SK-N-MC (cell line): ENCODE measurements around the gene SUN2.
"Not testable (repeated sequence)": the region's sequence is repeated elsewhere in the genome, so short reads cannot be mapped to it uniquely, and the experiment has no call there.

Experiments
- DNase-seq: peaks from one replicate; pipeline ENCODE4 v3.0.0-alpha.2; 2011; ENCODE audit warnings: low read depth, low spot score
- H3K27ac ChIP-seq: fragments of 200-600 bp; sonication (generic); 2 replicates; pipeline ENCODE4 v1.5.1; 2016; ENCODE audit warnings: mixed run types
- H3K36me3 ChIP-seq: fragments of 200-600 bp; sonication (generic); 2 replicates; pipeline ENCODE4 v1.6.1; 2017; ENCODE audit warnings: antibody characterized with exemption, low read length, mixed read lengths; ENCODE audit not compliant: insufficient read depth
- H3K4me3 ChIP-seq: fragments of 200-600 bp; sonication (generic); 2 replicates; pipeline ENCODE4 v1.5.1; 2016
- H3K9ac ChIP-seq: fragments of 200-600 bp; sonication (generic); 2 replicates; pipeline ENCODE4 v1.8.0; 2017; ENCODE audit warnings: mixed run types, mixed read lengths; ENCODE audit not compliant: insufficient read length
- H3K9me3 ChIP-seq: fragments of 200-600 bp; sonication (generic); 2 replicates; pipeline ENCODE4 v1.6.1; 2017; ENCODE audit warnings: low read depth, mild to moderate bottlenecking, antibody characterized with exemption, low read length, moderate library complexity, mixed read lengths
- EZH2 ChIP-seq: fragments of 200-600 bp; sonication (generic); IDR thresholded peaks from one replicate; pipeline ENCODE4 v1.6.1; 2017; ENCODE audit warnings: antibody characterized with exemption
- FOXP2 ChIP-seq: optimal IDR thresholded peaks from 2 replicates; pipeline ENCODE3; 2011; ENCODE audit warnings: mild to moderate bottlenecking, moderate library complexity; ENCODE audit not compliant: insufficient read depth; ENCODE audit errors: extremely low read length, control extremely low read depth
- POLR2AphosphoS5 ChIP-seq: IDR thresholded peaks from 2 replicates; pipeline ENCODE4 v1.6.1; 2012; ENCODE audit warnings: mild to moderate bottlenecking, low read depth, low read length, borderline replicate concordance

SUN2 gene

GRCh38 chr22:38755911-38756532 is at the start of gene SUN2:
TSS of gene SUN2 (minus strand) at chr22:38755998. CDS start at chr22:38752628, 3,370 bp downstream.
- Histone ChIP-seq H3K36me3 (peaks cover 14% of the 10 kb centered on the region; the same call in 1 of the 2 replicates), H3K4me3 (peak within 1 kb of the TSS; percentile 86), H3K9me3 (no peaks in the 10 kb centered on the region), H3K9ac (peak within 1 kb of the TSS; percentile 86), H3K27ac (0 out of 2 replicates have a peak within 1 kb of the TSS, but pooled peaks have one; percentile 10)
- TF ChIP-seq POLR2AphosphoS5 = peak; percentile 57
- no peak for TF ChIP-seq EZH2
- no peak for DNase-seq

DNA sequence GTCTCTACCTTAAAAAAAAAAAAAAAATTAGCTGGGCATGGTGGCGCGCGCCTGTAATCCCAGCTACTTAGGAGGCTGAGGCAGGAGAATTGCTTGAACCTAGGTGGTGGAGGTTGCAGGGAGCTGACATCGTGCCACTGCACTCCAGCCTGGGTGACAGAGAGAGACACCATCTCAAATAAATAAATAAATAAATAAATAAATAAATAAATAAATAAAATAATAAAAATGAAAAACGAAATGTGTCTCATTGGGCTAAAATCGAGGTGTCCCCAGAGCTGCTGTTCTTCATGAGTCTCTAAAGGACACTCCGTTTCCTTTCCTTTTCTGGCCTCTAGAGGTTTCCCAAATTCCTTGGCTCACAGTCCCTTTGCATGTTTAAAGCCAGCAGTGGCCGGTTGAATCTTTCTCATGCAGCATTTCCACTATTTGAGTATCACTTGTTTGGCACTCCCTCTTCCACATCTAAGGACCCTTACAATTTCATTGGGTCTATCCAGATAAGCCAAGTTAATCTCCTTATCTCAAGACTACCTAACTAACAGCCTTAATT is 49.3 kb upstream of the SUN2 start:
- not testable (repeated sequence) for H3K36me3 ChIP-seq, H3K4me3 ChIP-seq, H3K9ac ChIP-seq, DNase-seq, H3K9me3 ChIP-seq
- 0 out of 2 replicates have a peak overlapping the region, but pooled peaks have one; percentile 10 for H3K27ac ChIP-seq

DNA sequence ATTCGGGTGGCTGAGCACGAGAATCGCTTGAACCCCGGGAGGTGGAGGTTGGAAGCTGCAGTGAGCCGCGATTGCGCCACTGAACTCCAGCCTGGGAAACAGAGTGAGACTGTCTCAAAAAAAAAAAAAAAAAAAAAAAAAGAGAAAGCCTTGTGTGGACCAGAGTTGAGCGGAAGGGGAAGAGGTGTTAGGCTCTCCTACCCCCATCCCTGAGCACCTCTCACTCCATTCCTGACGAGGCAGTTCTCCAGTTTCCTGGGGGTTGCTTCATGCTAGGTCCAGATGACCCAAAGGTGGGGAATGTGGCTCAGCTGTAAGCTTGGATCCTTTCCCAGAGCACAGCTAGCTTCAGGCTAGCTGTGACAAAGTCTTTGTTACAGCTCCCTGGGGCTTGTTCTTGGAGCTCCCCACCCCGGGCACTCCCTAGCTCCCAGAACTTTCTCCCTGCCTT is 46.9 kb upstream of the SUN2 start:
- peak; percentile 48; the same call in 1 of the 2 replicates for TF ChIP-seq POLR2AphosphoS5
- TF ChIP-seq FOXP2 = peak; percentile 73
- TF ChIP-seq EZH2 = no peak
- peak; percentile 99 for DNase-seq
- Histone ChIP-seq H3K9me3 (no peaks in the 10 kb centered on the region), H3K9ac (no peak overlapping the region), H3K4me3 (peak overlapping the region; percentile 19), H3K36me3 (no peaks in the 10 kb centered on the region), H3K27ac (peak overlapping the region; percentile 96)

DNA sequence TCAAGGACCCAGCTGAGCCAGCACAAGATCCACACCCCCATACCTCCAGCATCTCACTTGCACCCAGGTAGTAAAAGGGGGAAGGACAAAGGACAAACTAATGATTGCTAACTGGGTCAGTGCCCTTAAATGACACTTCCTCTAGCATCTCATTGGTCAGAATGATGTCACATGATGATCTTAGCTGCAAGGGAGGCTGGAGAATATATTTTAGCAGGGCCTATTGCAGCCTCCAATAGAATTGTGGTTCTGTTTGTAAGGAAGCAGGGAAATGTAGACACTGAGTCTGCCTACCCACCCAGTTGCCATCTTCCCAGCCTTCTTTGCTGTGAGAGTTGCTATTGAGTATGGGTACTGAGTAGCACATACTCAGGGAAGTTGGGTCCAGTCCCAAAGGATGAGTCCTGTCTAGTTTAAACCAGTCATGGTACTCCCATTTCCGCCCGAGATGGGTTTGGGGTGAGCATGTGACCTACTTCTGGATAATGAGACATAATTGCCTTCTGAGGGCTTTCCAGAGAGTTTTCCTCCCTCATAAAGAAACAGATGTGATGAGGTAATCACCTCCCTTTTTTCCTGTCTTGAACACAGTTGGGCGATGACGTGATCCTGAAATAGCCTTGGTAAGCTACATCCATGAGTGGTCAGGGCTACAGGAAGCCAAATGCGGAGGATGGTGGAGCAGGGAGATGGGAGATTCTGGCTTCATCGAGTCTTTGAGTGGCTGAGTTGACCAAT is 43.6 kb upstream of the SUN2 start:
- no peak for DNase-seq
- no peak for TF ChIP-seq EZH2
- TF ChIP-seq POLR2AphosphoS5 = no peak
- no peak for TF ChIP-seq FOXP2
- H3K27ac ChIP-seq = peak overlapping the region; percentile 96; the same call in 1 of the 2 replicates

GRCh38 chr22:38798496-38798895 is 42.7 kb upstream of the SUN2 start:
- Histone ChIP-seq H3K27ac (no peak overlapping the region), H3K9ac (no peak overlapping the region), H3K9me3 (no peaks in the 10 kb centered on the region), H3K36me3 (no peaks in the 10 kb centered on the region), H3K4me3 (no peak overlapping the region)
- TF ChIP-seq POLR2AphosphoS5 (no peak), EZH2 (no peak), FOXP2 (no peak)
- DNase-seq = no peak

More for the DNA sequence above, 43.6 kb upstream of the SUN2 start:
- H3K9me3 ChIP-seq = no peaks in the 10 kb centered on the region
- no peak overlapping the region for H3K9ac ChIP-seq
- H3K36me3 ChIP-seq = no peaks in the 10 kb centered on the region
- H3K4me3 ChIP-seq = no peak overlapping the region

DNA sequence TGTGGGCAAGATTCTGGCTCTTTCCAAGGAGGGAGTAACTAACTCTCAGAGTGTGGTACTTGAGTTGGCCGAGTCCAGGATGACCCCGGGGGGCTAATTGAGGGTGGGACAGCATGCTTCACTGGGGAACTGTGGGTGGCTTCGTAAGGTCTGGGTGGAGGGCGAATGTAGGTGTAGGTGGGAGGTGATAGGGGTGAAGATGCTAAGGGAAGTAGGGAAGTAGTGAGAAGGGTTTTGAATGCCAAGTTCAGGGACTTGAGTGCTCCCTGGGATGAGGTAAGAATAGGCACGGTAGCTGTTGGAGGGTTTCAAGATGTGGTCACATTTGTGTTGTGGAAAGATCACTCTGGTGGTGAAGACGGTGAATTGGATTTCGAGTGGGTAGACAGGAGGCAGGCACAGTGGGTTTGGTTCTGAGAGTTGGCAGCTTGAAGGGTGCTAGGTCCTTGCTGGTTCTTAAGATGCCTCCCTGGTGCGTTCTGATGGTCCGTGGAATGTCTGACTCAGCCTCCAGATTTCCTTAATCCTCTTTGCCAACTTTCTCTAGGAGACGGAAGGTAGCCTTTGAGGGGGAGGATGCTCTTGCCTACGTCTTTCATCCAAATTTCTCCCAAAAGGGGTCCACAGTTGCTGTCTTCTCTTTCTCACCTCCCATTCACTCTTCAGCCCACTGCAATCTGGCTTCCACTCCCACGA is 40.6 kb upstream of the SUN2 start:
- TF ChIP-seq EZH2 (no peak), POLR2AphosphoS5 (no peak), FOXP2 (no peak)
- Histone ChIP-seq H3K9me3 (no peaks in the 10 kb centered on the region), H3K36me3 (no peaks in the 10 kb centered on the region), H3K9ac (no peak overlapping the region), H3K27ac (no peak overlapping the region), H3K4me3 (no peak overlapping the region)
- DNase-seq = no peak

DNA sequence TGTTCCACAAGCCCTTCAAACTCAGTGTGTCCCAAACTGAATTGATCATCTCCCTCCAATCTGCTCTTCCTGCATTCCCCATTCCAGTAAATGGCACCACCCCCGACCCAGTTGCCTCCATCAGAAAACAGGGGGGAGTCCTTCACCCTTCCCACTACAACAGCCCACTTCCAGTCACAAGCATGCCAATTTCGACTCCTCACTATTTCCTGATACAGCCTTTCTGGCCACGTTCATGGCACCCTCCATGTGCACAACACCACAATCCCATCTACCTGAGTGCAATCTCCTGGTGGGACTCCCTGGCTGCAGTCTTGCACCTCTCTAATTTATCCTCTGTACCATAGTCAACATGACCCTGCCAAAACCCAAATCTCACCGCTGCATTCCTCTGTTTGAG is 39.8 kb upstream of the SUN2 start:
- Histone ChIP-seq H3K36me3 (peaks cover under 1% of the 10 kb centered on the region; the same call in 1 of the 2 replicates), H3K9ac (no peak overlapping the region), H3K9me3 (no peaks in the 10 kb centered on the region), H3K4me3 (no peak overlapping the region), H3K27ac (no peak overlapping the region)
- no peak for DNase-seq
- TF ChIP-seq POLR2AphosphoS5 = no peak
- no peak for TF ChIP-seq FOXP2
- TF ChIP-seq EZH2 = no peak
